HEK293 (cell line): ENCODE results near the gene LACC1.
A peak's percentile ranks its signal among the peaks of the same experiment; 100 is the strongest.

Experiments used
- CTCF ChIA-PET: fragments of 350-600 bp; formaldehyde crosslinking; extraction: SDS; loops from one replicate; lab custom pipeline; 2021; ENCODE audit warnings: antibody characterized with exemption; lab: Yijun Ruan, JAX
- POLR2A ChIA-PET: fragments of 300-600 bp; formaldehyde crosslinking; extraction: SDS; loops from one replicate; lab custom pipeline; 2020; ENCODE audit warnings: antibody characterized with exemption, inconsistent platforms; lab: Yijun Ruan, JAX
- H3K27ac ChIP-seq: fragments of 200-500 bp; sonication (Bioruptor generic); 2 replicates; pipeline ENCODE4 v1.5.1; 2014; ENCODE audit warnings: low read depth, low read length, control low read depth, inconsistent platforms; ENCODE audit errors: extremely low read depth
- H3K36me3 ChIP-seq, 2 experiments: fragments of 200-500 bp in 1 of 2; sonication (Bioruptor generic) in 1 of 2; 1 replicate in 1 of 2; 2 replicates in 1 of 2; pipeline ENCODE4 v1.5.1; 2014 to 2017; ENCODE audit warnings: inconsistent platforms in 2 of 2, low read length in 2 of 2; ENCODE audit not compliant: control insufficient read depth in 2 of 2, insufficient read depth in 1 of 2
- H3K4me1 ChIP-seq: fragments of 200-500 bp; sonication (Bioruptor generic); 2 replicates; pipeline ENCODE4 v1.5.1; 2014; ENCODE audit warnings: mild to moderate bottlenecking, low read length, inconsistent platforms; ENCODE audit not compliant: control insufficient read depth, insufficient read depth
- H3K4me3 ChIP-seq: 2 replicates; pipeline ENCODE4 v1.5.1; 2011; ENCODE audit warnings: low read depth, mild to moderate bottlenecking, control low read depth, low read length, moderate library complexity
- H3K9me3 ChIP-seq: fragments of 200-500 bp; sonication (Bioruptor generic); 2 replicates; pipeline ENCODE4 v1.5.1; 2014; ENCODE audit warnings: low read depth, low read length, inconsistent platforms; ENCODE audit not compliant: control insufficient read depth, insufficient read depth
- BCL11B ChIP-seq: fragments of 450-650 bp; formaldehyde crosslinking; IDR thresholded peaks from 2 replicates; pipeline ENCODE4 v1.5.1; 2016; ENCODE audit warnings: low read depth, missing biosample characterization, missing genetic modification characterization
- EGR2 ChIP-seq: fragments of 450-650 bp; formaldehyde crosslinking; IDR thresholded peaks from 2 replicates; pipeline ENCODE4 v1.5.1; 2016; ENCODE audit warnings: low read depth, missing biosample characterization, missing genetic modification characterization
- KLF8 ChIP-seq: fragments of 450-650 bp; formaldehyde crosslinking; IDR thresholded peaks from 2 replicates; pipeline ENCODE4 v1.5.1; 2016; ENCODE audit warnings: missing biosample characterization, missing genetic modification characterization
- SALL2 ChIP-seq: fragments of 450-650 bp; formaldehyde crosslinking; IDR thresholded peaks from 2 replicates; pipeline ENCODE4 v1.5.0; 2017; ENCODE audit warnings: missing biosample characterization, mild to moderate bottlenecking, missing genetic modification characterization, borderline replicate concordance
- SCRT2 ChIP-seq: fragments of 450-650 bp; formaldehyde crosslinking; IDR thresholded peaks from 2 replicates; pipeline ENCODE4 v1.5.1; 2016; ENCODE audit warnings: missing biosample characterization, missing genetic modification characterization
- SETDB1 ChIP-seq: IDR thresholded peaks from one replicate; pipeline ENCODE4 v1.6.1; 2017; ENCODE audit warnings: mild to moderate bottlenecking, low read length, moderate library complexity, mixed read lengths; ENCODE audit not compliant: insufficient read length
- WT1 ChIP-seq: fragments of 450-650 bp; formaldehyde crosslinking; IDR thresholded peaks from 2 replicates; pipeline ENCODE4 v1.5.1; 2016; ENCODE audit warnings: missing biosample characterization, missing genetic modification characterization
- ZEB2 ChIP-seq: fragments of 450-650 bp; formaldehyde crosslinking; IDR thresholded peaks from 2 replicates; pipeline ENCODE4 v1.5.1; 2016; ENCODE audit warnings: missing biosample characterization, missing genetic modification characterization
- ZNF10 ChIP-seq: fragments of 450-650 bp; formaldehyde crosslinking; IDR thresholded peaks from 2 replicates; pipeline ENCODE4 v1.5.1; 2017; ENCODE audit warnings: missing biosample characterization, missing genetic modification characterization
- ZNF121 ChIP-seq: fragments of 450-650 bp; formaldehyde crosslinking; IDR thresholded peaks from 2 replicates; pipeline ENCODE4 v1.5.1; 2016; ENCODE audit warnings: missing biosample characterization, missing genetic modification characterization
- ZNF514 ChIP-seq: fragments of 450-650 bp; formaldehyde crosslinking; IDR thresholded peaks from 2 replicates; pipeline ENCODE4 v1.5.1; 2016; ENCODE audit warnings: missing biosample characterization, missing genetic modification characterization
- ZNF529 ChIP-seq: fragments of 450-650 bp; formaldehyde crosslinking; IDR thresholded peaks from 2 replicates; pipeline ENCODE4 v1.5.1; 2017; ENCODE audit warnings: missing genetic modification characterization, missing biosample characterization; ENCODE audit not compliant: insufficient replicate concordance
- ZNF544 ChIP-seq: fragments of 450-650 bp; formaldehyde crosslinking; IDR thresholded peaks from 2 replicates; pipeline ENCODE4 v1.5.0; 2017; ENCODE audit warnings: missing biosample characterization, missing genetic modification characterization
- ZNF555 ChIP-seq: fragments of 450-650 bp; formaldehyde crosslinking; conservative IDR thresholded peaks from 2 replicates; pipeline ENCODE4 v1.5.1; 2017; ENCODE audit warnings: missing biosample characterization, mild to moderate bottlenecking, missing genetic modification characterization, inconsistent platforms
- ZNF558 ChIP-seq: fragments of 450-650 bp; formaldehyde crosslinking; IDR thresholded peaks from 2 replicates; pipeline ENCODE4 v1.5.1; 2016; ENCODE audit warnings: missing biosample characterization, missing genetic modification characterization
- ZNF707 ChIP-seq: fragments of 450-650 bp; formaldehyde crosslinking; IDR thresholded peaks from 2 replicates; pipeline ENCODE4 v1.5.1; 2016; ENCODE audit warnings: missing biosample characterization, missing genetic modification characterization
- ZSCAN23 ChIP-seq: fragments of 450-650 bp; formaldehyde crosslinking; IDR thresholded peaks from 2 replicates; pipeline ENCODE4 v1.5.1; 2016; ENCODE audit warnings: missing biosample characterization, missing genetic modification characterization

The LACC1 gene

DNA sequence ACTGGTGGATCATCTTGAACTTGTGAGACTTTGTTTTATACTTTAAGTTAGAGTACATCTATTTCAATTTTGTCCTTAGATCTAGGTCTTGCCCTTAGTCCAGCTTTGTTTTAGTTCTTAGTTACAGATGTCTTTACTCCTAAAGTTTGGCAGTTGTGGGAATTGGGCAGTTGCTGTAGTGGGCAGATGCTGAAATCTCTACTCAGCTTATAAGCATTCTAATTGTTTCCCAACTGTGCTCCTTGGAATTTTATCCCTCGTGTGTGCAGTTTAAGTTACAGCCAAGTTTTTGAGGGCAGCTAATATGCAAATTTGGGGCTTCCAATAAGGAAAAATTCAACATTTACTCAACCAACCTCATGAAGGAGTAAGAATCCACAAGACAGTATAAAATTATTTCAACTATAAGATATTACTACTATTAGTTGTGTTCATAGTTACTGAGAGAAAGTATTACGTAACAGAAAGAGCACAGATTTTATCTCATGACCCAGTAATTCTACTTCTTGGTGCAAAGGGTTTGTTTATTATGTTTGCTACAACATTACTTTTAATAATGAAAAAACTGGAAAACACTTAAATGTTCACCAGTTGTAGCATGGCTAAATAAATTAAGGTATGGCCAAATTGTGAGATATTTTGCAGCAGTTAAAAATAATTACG is 33.1 kb upstream of the LACC1 start:
- Histone ChIP-seq H3K27ac (no peak overlapping the region), H3K36me3 (no peaks in the 10 kb centered on the region), H3K4me1 (no peaks in the 10 kb centered on the region), H3K4me3 (no peak overlapping the region), H3K9me3 (no peaks in the 10 kb centered on the region)
- ChIA-PET CTCF (no interaction called here), POLR2A (interaction anchor here (0.6 kb wide), 1 partner anchor 1069 kb away, joined by 4 read pairs; no protein-coding TSS in a partner anchor)
- no peak for TF ChIP-seq ZEB2 (tag by site-specific recombination)

DNA sequence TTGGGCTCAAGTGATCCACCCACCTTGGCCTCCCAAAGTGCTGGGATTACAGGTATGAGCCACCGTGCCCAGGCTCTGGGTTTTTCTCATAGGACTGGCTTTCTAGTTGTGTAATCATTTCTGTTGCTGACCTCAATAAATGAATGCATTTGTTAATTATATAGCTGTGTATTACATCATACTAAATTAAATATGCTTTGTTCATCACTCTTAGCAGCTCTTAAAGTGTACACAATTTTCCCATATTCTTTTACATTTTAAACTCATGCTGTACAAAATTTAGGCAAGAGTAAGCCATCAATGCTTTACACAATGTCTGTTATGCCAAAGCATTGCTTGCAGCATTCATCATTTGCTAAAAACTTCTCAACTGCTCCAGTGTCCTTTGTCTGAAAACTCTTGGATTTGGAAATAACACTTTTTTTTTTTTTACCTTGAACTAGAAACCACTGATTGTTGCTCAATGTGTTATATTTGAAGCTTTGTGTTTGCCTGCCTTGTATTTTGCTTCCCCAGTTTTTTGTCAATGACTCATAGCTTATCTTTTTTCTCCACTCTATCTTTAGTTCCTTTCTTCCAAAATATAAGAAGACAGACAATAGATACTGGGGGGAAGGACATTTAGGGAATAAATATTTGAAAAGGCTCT is 31.6 kb upstream of the LACC1 start:
- Histone ChIP-seq H3K36me3 (no peaks in the 10 kb centered on the region), H3K9me3 (no peaks in the 10 kb centered on the region), H3K4me1 (no peaks in the 10 kb centered on the region)
- TF ChIP-seq SALL2 (tag by site-specific recombination): no peak
- TF ChIP-seq, all 188 proteins: peak for 0
- ChIA-PET POLR2A (no interaction called here), CTCF (interaction anchor here (0.6 kb wide), 1 partner anchor 590 kb away, joined by 3 read pairs; no protein-coding TSS in a partner anchor)
- no peak overlapping the region for H3K27ac ChIP-seq
- no peak overlapping the region for H3K4me3 ChIP-seq

DNA sequence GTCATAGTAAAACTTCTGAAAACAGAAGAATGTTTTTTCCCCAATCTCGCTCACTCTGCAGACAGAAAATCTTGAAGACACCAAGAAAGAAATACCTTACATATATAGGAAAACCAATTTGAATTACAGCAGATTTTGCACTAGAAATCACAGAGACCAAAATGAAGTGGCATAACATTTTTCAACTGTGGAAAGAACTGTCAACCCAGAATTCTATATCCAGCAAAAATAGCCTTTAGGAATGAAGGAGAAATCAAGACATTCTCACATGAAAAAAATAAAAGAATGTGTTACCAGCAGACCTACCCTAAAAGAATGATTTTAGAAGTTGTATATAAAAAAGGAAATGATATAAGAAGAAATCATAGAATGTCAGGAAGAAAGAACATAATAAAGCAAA is 28.8 kb upstream of the LACC1 start:
- Histone ChIP-seq H3K36me3 (no peaks in the 10 kb centered on the region), H3K4me1 (no peaks in the 10 kb centered on the region), H3K4me3 (no peak overlapping the region), H3K27ac (no peak overlapping the region), H3K9me3 (no peaks in the 10 kb centered on the region)
- POLR2A ChIA-PET: no interaction called here
- TF ChIP-seq SETDB1 (peak; percentile 87), ZNF529 (tag by site-specific recombination) (no peak)
- CTCF ChIA-PET: no interaction called here

DNA sequence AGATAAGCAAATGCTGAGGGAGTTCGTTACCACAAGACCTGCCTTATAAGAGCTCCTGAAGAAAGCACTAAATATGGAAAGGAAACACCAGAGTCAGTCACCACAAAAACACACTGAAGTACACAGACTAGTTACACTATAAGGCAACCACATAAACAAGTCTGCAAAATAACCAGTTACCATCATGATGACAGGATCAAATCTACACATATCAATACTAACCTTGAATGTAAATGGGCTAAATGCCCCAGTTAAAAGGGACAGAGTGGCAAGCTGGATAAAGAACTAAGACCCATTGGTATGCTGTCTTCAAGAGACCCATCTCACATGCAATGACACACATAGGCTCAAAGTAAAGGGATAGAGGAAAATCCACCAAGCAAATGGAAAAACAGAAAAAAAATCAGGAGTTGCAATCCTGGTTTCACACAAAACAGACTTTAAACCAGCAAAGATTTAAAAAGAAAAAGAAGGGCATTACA is 26.7 kb upstream of the LACC1 start:
- peak; percentile 94 for TF ChIP-seq ZNF529 (tag by site-specific recombination)
- peak; percentile 84 for TF ChIP-seq SETDB1
- TF ChIP-seq ZNF558 (tag by site-specific recombination): peak; percentile 97
- TF ChIP-seq KLF8 (tag by site-specific recombination): no peak
- no peak for TF ChIP-seq EGR2 (tag by site-specific recombination)

DNA sequence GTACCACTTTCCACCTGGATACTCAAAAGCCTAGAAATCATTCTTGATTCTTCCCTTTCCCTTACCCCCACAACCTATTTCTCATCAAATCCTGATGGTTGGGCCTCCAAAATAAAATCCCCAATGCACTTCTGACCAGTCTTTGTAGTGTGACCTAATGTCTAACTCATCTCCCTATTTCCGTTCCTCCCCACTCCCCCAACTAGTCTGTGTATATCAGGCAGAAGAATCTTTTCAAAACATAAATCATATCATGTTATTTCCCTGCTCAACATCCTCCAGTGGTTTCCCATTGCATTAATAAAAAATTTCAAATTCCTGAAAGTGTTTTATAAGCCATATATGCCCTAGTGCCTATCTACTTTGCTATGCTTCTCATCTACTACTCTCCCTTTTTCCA is 17.8 kb upstream of the LACC1 start:
- Histone ChIP-seq H3K27ac (no peak overlapping the region), H3K4me1 (no peaks in the 10 kb centered on the region), H3K36me3 (peaks cover 0 to 7% of the 10 kb centered on the region in 2 experiments; a peak in 2 of 3 replicates), H3K4me3 (no peak overlapping the region), H3K9me3 (no peaks in the 10 kb centered on the region; the same call in 1 of the 2 replicates)
- CTCF ChIA-PET: no interaction called here
- POLR2A ChIA-PET: no interaction called here
- no peak for TF ChIP-seq ZNF10
- TF ChIP-seq BCL11B (tag by site-specific recombination): no peak
- no peak for TF ChIP-seq ZNF121
- TF ChIP-seq ZSCAN23: no peak
- TF ChIP-seq ZNF707: no peak
- no peak for TF ChIP-seq ZNF544 (tag by site-specific recombination)
- TF ChIP-seq WT1 (tag by site-specific recombination): no peak
- no peak for TF ChIP-seq ZNF555 (tag by site-specific recombination)
- TF ChIP-seq ZNF514 (tag by site-specific recombination): no peak
- no peak for TF ChIP-seq SCRT2 (tag by site-specific recombination)

More for the DNA sequence above, 26.7 kb upstream of the LACC1 start:
- ChIA-PET CTCF (interaction anchor here (0.6 kb wide), 1 partner anchor 582 kb away, joined by 3 read pairs; no protein-coding TSS in a partner anchor), POLR2A (no interaction called here)
- H3K36me3 ChIP-seq: no peaks in the 10 kb centered on the region; a peak in 2 of 3 replicates
- no peaks in the 10 kb centered on the region for H3K9me3 ChIP-seq
- no peak overlapping the region for H3K4me3 ChIP-seq
- H3K27ac ChIP-seq: no peak overlapping the region
- H3K4me1 ChIP-seq: no peaks in the 10 kb centered on the region
